B cell (primary cell): ENCODE data around the gene ACAT1.

Experiments
- EZH2 ChIP-seq: IDR thresholded peaks from 2 replicates; pipeline ENCODE4 v1.6.1; 2012; ENCODE audit warnings: borderline replicate concordance, low read depth, mild to moderate bottlenecking, moderate library complexity, low read length; ENCODE audit not compliant: insufficient read depth, poor library complexity, severe bottlenecking
- TF ChIP-seq, protein P1 (sequence below): fragments of 200-600 bp; IDR thresholded peaks from one replicate; pipeline ENCODE4 v1.8.0; 2022; ENCODE audit warnings: antibody characterized with exemption, mild to moderate bottlenecking

DNA sequence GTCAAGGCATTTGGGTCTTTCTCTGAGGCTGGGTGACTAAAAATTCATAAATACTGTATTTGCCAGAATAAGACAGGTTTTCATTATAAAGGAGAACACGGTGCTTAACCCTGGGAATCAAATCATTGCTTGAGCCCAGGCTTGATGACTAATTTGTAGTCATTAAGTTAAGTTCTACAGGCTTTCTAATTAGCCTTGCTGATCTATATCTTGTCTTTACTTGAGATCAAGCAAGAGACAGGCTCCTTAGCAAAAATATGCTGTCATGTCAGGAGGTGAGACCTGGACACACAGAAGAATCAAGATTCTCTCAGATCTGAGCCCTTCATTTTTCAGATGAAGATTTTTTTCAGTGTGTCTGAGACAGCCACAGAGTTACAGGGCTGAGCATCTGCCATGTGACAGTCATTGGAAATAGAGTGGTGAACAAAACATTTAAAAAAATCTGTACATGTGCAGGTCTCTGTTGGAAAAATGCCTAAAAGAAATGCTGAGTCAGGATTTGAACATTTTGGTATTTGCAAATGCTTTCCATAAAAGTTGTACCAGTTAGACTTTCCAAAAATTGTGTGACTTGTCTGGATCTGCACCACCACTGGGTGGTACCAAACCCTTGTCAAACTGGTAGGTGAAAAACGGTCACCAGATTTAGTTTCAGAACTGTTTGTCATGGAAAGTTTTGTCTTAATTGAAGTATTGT, 14.6 kb downstream of the ACAT1 start:
- TF ChIP-seq EZH2: no peak
- TF ChIP-seq, protein P1, sequence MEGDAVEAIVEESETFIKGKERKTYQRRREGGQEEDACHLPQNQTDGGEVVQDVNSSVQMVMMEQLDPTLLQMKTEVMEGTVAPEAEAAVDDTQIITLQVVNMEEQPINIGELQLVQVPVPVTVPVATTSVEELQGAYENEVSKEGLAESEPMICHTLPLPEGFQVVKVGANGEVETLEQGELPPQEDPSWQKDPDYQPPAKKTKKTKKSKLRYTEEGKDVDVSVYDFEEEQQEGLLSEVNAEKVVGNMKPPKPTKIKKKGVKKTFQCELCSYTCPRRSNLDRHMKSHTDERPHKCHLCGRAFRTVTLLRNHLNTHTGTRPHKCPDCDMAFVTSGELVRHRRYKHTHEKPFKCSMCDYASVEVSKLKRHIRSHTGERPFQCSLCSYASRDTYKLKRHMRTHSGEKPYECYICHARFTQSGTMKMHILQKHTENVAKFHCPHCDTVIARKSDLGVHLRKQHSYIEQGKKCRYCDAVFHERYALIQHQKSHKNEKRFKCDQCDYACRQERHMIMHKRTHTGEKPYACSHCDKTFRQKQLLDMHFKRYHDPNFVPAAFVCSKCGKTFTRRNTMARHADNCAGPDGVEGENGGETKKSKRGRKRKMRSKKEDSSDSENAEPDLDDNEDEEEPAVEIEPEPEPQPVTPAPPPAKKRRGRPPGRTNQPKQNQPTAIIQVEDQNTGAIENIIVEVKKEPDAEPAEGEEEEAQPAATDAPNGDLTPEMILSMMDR: no peak
